Fibroblast of lung (primary cell): ENCODE measurements around the gene YPEL3. TPM values are rescaled to one million over a fixed set of nuclear protein-coding genes. Genes with fewer than 3 reads are reported as not detected.

Source experiments
- DNase-seq, 2 donors: peaks; one replicate each; pipeline versions ENCODE4 v3.0.0 to v3.0.0-alpha.2; 2010; ENCODE audit warnings: low read depth in 2 of 2
- H2AFZ ChIP-seq: 2 replicates; pipeline ENCODE4 v1.5.1; 2012; ENCODE audit warnings: low read length, control low read depth, inconsistent platforms
- H3K27ac ChIP-seq: 2 replicates; pipeline ENCODE4 v1.5.1; 2011; ENCODE audit warnings: low read length, control low read depth; ENCODE audit not compliant: insufficient read depth
- H3K27me3 ChIP-seq: 2 replicates; pipeline ENCODE4 v1.5.1; 2011; ENCODE audit warnings: mild to moderate bottlenecking, low read length; ENCODE audit not compliant: control insufficient read depth, insufficient read depth
- H3K36me3 ChIP-seq: 2 replicates; pipeline ENCODE4 v1.5.1; 2011; ENCODE audit warnings: low read length; ENCODE audit not compliant: control insufficient read depth, insufficient read depth
- H3K4me1 ChIP-seq: 2 replicates; pipeline ENCODE4 v1.5.1; 2011; ENCODE audit warnings: low read length; ENCODE audit not compliant: control insufficient read depth, insufficient read depth; ENCODE audit errors: extremely low read depth
- H3K4me2 ChIP-seq: 2 replicates; pipeline ENCODE4 v1.5.1; 2011; ENCODE audit warnings: low read length, control low read depth; ENCODE audit not compliant: insufficient read depth; ENCODE audit errors: extremely low read depth
- H3K4me3 ChIP-seq, 4 experiments: fragments of 200-600 bp in 1 of 4; sonication (generic) in 1 of 4; replicated peaks in 1 of 4; 2 replicates each; pipeline ENCODE4 v1.5.1; 2011 to 2016; ENCODE audit warnings: low read length in 4 of 4, low read depth in 3 of 4, mild to moderate bottlenecking in 3 of 4, control low read depth in 2 of 4, inconsistent platforms in 1 of 4, mixed read lengths in 1 of 4; ENCODE audit not compliant: insufficient read depth in 1 of 4; ENCODE audit errors: control extremely low read depth in 1 of 4
- H3K79me2 ChIP-seq: 2 replicates; pipeline ENCODE4 v1.5.1; 2012; ENCODE audit warnings: mild to moderate bottlenecking, low read length, inconsistent platforms; ENCODE audit not compliant: control insufficient read depth, insufficient read depth
- H3K9ac ChIP-seq: 2 replicates; pipeline ENCODE4 v1.5.1; 2011; ENCODE audit warnings: mild to moderate bottlenecking, low read length, control low read depth; ENCODE audit not compliant: insufficient read depth
- H3K9me3 ChIP-seq: 2 replicates; pipeline ENCODE4 v1.5.1; 2012; ENCODE audit warnings: low read depth, low read length; ENCODE audit not compliant: control insufficient read depth, insufficient read depth
- H4K20me1 ChIP-seq: 2 replicates; pipeline ENCODE4 v1.5.1; 2011; ENCODE audit warnings: low read length; ENCODE audit not compliant: control insufficient read depth, insufficient read depth; ENCODE audit errors: extremely low read depth
- CTCF ChIP-seq, 2 donors: IDR thresholded peaks in 1 of 2; conservative IDR thresholded peaks in 1 of 2; 1 replicate in 1 of 2; 2 replicates in 1 of 2; pipeline ENCODE4 v1.5.1; 2011 to 2012; ENCODE audit warnings: low read length in 2 of 2, control low read depth in 1 of 2, inconsistent platforms in 1 of 2, low read depth in 1 of 2, mild to moderate bottlenecking in 1 of 2
- EZH2 ChIP-seq: IDR thresholded peaks from 2 replicates; pipeline ENCODE4 v1.5.1; 2012; ENCODE audit warnings: low read length, control low read depth, mild to moderate bottlenecking; ENCODE audit errors: missing control alignments
- polyA plus RNA-seq, 2 donors: library from polyadenylated mRNA; depleted of rRNA in 1 of 2; stranded (reverse) in 1 of 2; unstranded in 1 of 2; fragments of >200 nt; gene quantifications; 2 replicates each; pipeline ENCODE4 v1.2.1, GENCODE V29; 2011 to 2012; ENCODE audit warnings: missing spikeins in 1 of 2
- total RNA-seq: library from RNA; depleted of rRNA; stranded (reverse); fragments of >200 nt; gene quantifications from 2 replicates; pipeline ENCODE4 v1.2.1, GENCODE V29; 2014

Gene YPEL3
- total and polyA plus RNA-seq, 2 donors (not counting 1 experiment from before 2014, with no cell fraction given): 16.0 to 21.4 TPM

GRCh38 chr16:30054959-30055553 is 41.0 kb downstream of the YPEL3 start:
- Histone ChIP-seq H2AFZ (no peak overlapping the region), H3K4me2 (no peak overlapping the region), H3K9me3 (no peaks in the 10 kb centered on the region), H3K4me3 (no peak overlapping the region), H3K4me1 (peaks cover 5% of the 10 kb centered on the region), H4K20me1 (no peaks in the 10 kb centered on the region), H3K9ac (no peak overlapping the region), H3K27me3 (no peaks in the 10 kb centered on the region), H3K79me2 (peaks cover 3% of the 10 kb centered on the region), H3K36me3 (peaks cover 2% of the 10 kb centered on the region), H3K27ac (no peak overlapping the region)
- DNase-seq: no peak
- no peak for TF ChIP-seq EZH2
- peak; percentile 25 to 58 for TF ChIP-seq CTCF (conservative IDR thresholded peaks at IDR 0.05 in 1 of 2, IDR thresholded peaks at IDR 0.05 in 1 of 2; ENCODE audit: low read depth in 1 of 2, low read length in 2 of 2)

GRCh38 chr16:30054451-30054850 is 41.6 kb downstream of the YPEL3 start:
- peaks cover 2% of the 10 kb centered on the region for H3K36me3 ChIP-seq
- no peak for TF ChIP-seq EZH2
- TF ChIP-seq CTCF (conservative IDR thresholded peaks at IDR 0.05 in 1 of 2, IDR thresholded peaks at IDR 0.05 in 1 of 2; ENCODE audit: low read depth in 1 of 2, low read length in 2 of 2): no peak
- H3K27ac ChIP-seq: no peak overlapping the region
- no peaks in the 10 kb centered on the region for H4K20me1 ChIP-seq
- DNase-seq: no peak
- peak overlapping the region; percentile 25 for H3K4me2 ChIP-seq
- peaks cover 5% of the 10 kb centered on the region for H3K4me1 ChIP-seq
- no peaks in the 10 kb centered on the region for H3K9me3 ChIP-seq
- no peak overlapping the region for H3K4me3 ChIP-seq
- peaks cover 3% of the 10 kb centered on the region for H3K79me2 ChIP-seq
- H2AFZ ChIP-seq: no peak overlapping the region
- no peaks in the 10 kb centered on the region for H3K27me3 ChIP-seq
- H3K9ac ChIP-seq: no peak overlapping the region

DNA sequence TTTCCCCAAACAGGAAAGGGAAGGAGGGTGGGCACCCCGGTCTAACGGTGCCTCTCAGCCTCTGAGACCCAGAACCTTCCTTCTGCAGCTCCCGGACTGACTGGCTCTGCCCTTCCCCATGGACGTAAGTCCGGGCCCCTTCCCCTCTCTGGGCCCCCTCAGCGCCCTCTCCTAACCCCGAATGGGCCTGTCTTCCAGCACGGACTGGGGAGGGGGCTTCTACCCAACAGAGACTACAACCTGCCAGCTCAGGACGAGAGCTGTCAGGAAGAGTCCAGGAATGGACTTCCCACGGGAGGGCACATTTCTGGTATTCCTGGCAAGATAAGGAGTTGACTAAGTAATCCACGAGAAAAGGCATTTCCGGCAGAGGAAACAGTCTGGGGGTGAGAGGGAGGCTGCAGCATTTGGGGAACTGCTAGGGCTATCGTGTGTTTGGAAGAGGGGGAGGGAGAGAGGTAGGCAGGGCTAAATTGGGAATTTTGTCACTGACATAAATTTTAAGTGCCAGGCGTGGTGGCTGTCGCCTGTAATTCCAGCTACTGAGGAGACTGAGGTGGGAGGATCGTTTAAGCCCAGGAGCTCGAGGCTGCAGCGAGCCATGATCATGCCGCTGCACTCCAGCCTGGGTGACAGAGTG is 42.5 kb downstream of the YPEL3 start:
- TF ChIP-seq CTCF (conservative IDR thresholded peaks at IDR 0.05 in 1 of 2, IDR thresholded peaks at IDR 0.05 in 1 of 2; ENCODE audit: low read depth in 1 of 2, low read length in 2 of 2): no peak
- TF ChIP-seq EZH2: no peak
- Histone ChIP-seq H3K4me2 (peak overlapping the region; percentile 80), H4K20me1 (no peaks in the 10 kb centered on the region), H3K9ac (peak overlapping the region; percentile 71), H3K4me3 (peak overlapping the region; percentile 53 to 88 (median 68)), H3K27me3 (no peaks in the 10 kb centered on the region), H3K36me3 (peaks cover 2% of the 10 kb centered on the region), H3K79me2 (peaks cover 3% of the 10 kb centered on the region), H3K9me3 (no peaks in the 10 kb centered on the region), H3K27ac (peak overlapping the region; percentile 64), H2AFZ (peak overlapping the region; percentile 60), H3K4me1 (peaks cover 5% of the 10 kb centered on the region)
- peak in 1 of 2 donors; percentile 62 for DNase-seq
